ENCODE data around the gene CFAP410.

Gene CFAP410

DNA sequence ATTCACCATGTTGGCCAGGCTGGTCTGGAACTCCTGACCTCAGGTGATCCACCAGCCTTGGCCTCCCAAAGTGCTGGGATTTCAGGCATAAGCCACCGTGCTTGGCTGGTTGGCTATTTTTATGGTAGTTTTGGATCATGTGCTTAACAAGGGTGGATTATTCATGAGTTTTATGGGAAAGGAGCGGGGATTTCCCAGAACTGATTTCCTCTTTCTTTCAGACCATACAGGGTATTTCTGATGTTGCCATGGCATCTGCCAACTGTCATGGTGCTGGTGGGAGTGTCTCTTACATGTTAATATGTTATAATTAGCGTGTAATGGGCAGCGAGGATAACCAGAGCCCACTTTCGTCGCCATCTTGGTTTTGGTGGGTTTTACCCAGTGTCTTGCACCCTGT, 17.4 kb upstream of the CFAP410 start:
- TF ChIP-seq, protein P1, sequence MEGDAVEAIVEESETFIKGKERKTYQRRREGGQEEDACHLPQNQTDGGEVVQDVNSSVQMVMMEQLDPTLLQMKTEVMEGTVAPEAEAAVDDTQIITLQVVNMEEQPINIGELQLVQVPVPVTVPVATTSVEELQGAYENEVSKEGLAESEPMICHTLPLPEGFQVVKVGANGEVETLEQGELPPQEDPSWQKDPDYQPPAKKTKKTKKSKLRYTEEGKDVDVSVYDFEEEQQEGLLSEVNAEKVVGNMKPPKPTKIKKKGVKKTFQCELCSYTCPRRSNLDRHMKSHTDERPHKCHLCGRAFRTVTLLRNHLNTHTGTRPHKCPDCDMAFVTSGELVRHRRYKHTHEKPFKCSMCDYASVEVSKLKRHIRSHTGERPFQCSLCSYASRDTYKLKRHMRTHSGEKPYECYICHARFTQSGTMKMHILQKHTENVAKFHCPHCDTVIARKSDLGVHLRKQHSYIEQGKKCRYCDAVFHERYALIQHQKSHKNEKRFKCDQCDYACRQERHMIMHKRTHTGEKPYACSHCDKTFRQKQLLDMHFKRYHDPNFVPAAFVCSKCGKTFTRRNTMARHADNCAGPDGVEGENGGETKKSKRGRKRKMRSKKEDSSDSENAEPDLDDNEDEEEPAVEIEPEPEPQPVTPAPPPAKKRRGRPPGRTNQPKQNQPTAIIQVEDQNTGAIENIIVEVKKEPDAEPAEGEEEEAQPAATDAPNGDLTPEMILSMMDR (IDR thresholded peaks at IDR 0.05): no peak

GRCh38 chr21:44356160-44356559, 17.0 kb upstream of the CFAP410 start:
- TF ChIP-seq, protein P1 (IDR thresholded peaks at IDR 0.05): no peak

DNA sequence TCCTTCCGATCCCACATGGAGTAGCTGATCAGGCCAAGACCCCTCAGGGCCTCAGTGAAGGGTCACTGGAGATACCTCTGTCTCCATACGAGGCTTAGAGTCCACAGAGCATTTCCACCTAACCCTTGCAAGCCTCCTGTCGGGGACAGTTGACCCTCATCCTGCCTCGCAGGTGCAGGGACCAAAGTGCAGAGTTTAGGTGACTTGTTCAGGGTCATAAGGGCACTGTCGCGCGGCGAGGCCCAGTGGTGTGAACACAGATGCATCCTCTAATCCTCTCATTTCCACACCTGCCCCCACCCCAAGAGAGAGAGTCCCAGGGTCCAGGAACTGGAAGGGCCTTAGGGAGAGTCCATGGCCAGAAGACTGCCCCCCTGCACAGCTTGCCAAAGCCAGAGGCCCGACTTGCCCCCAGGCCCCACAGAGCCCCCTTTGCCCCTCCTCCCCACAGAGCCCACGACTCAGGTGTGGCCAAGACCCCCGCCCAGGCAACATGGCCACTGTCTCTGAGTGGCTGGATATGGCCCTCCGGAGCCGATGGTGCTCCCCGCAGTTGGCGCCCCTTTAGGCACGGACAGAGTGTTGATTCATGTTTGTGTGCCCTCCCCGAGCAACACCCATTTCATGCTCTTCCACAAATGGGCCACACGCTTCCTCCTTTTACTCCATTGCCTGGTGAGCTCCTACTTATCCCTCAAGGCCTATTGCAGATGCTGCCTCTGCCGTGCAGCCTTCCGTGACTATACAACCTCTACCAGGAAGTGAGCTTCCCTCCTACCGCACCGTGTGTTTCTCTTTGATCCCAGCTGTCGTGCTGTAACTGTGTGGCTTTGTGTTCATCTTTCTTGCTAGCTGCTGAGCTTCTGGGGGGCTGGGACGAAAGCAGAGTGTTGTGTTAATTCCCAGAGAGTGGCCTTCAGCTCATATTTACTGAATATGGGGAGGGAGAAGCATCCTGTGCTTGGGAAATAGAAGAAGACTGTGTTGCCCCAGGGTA, 15.9 kb upstream of the CFAP410 start:
- TF ChIP-seq, protein P1 (IDR thresholded peaks at IDR 0.05): no peak

DNA sequence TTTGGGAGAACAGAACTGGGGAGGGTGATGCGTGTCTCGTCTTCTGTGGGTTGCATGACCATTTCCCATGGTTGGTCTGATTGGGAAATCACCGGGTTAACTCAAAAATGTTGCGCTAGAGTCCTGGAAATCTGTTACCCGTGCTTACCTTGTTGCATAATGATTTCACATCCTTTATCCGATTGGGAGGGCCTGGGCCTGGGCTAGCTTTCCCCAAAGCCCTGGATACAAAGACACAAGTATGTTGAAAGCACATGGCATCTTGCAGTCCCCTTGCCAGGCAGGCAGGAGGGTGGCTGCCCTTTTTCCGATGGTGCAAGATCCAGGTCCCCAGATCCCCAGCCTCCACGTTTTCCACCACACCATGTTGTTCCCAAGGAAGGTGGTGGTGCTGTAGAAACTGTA, 14.8 kb upstream of the CFAP410 start:
- TF ChIP-seq, protein P1 (IDR thresholded peaks at IDR 0.05): no peak

DNA sequence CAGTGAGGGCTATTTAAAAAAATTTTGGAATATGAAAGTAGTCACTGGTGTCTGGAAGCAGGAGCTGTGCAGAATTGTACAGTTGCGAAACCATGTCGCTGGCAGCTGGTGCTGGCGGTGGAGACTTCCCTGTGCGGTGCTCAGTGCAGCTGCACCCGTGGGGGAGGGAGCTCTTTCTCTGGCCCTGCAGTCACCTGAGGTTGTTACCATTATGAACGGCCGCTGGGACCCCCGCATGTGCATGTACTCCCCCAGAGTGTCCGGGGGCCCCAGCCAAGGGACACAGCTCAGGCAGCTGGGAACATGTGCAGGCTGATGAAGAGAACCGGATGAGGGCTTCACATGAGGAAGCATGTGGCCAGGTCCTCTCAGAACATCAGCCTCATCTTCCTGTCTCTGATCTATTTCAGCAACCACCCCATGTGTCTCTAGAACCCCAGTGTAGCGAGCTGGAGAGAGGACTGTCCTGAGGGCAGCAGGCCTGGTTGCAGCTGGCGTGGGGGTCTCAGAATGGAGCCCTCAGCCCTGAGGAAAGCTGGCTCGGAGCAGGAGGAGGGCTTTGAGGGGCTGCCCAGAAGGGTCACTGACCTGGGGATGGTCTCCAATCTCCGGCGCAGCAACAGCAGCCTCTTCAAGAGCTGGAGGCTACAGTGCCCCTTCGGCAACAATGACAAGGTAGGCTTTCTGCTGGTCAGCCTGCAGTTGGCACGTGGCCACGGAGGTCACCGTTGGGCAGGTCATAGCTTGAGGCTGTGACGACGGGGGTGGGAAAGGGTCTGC, 14.2 kb upstream of the CFAP410 start, which contains the start of gene TRPM2:
TRPM2 (plus strand) TSS at position 431 of the 780 bp plus-strand sequence; CDS start at position 511, 80 bp downstream.
- TF ChIP-seq, protein P1 (IDR thresholded peaks at IDR 0.05): no peak

DNA sequence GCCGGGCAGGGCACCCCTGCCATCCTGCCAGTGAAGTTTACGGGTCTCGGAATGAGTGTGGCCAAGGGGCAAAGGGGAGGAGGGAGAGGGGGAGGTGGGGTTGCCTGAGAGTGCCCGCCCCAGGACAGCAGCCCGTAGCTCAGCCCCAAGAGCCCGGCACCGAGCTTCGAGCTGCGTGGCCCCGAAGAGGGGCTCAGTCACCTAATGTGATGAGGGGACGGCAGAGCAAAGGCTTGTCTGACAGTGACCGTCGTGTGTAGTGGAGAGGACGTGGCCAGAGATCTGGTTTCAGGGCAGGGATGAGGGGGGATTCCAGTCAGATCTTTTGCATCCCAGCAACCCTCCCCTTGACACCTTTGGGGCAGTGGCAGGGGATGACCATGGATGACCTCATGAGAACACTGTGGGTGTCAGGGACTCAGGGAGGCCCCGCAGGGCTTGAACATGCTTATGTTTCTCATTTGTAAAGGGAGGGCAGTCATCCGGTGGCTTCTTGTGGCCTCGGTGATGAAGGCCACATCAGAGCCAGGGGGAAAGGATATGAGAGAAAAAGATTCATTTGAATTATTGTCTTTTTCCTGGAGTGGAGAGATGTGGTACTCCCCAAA, 13.2 kb upstream of the CFAP410 start:
- TF ChIP-seq, protein P1 (IDR thresholded peaks at IDR 0.05): no peak

Measured in LNCAP (cell line).